Right forelimb (tissue), 1 donor: ENCODE measurements around the gene SERINC2.

Source experiments
- DNase-seq: peaks from one replicate; pipeline ENCODE4 v3.0.0-alpha.2; 2018

SERINC2 gene

DNA sequence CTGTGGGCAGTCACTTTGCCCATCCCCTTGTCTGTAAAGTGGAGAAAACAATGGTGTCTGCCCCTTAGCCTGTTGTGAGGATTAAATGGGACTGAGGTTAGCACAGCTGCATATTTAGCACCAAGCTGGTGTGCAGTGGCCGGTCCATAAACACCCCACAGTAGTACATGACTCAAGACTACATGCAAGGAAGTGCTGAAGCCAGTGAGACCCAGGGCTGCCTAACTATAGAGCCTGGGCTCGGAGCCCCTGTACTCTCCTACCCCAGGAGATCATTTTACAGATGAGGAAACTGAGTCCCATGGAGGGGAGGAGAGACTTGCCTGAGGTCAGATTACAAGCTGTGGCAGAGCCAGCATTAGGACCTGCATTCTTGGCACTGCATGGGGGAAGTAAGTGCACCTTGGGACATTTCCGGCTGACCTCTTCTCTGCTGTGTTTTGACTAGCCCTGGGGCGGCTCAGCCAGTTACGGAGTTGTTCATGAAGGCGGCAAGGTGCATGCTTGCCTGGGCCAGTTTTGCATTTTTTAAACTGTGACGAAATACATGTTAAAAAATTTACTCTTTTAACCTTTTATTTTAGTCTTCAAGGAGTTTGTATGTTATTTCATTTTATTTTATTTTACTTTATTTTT is 3.2 kb downstream of the SERINC2 start:
- DNase-seq: no peak

DNA sequence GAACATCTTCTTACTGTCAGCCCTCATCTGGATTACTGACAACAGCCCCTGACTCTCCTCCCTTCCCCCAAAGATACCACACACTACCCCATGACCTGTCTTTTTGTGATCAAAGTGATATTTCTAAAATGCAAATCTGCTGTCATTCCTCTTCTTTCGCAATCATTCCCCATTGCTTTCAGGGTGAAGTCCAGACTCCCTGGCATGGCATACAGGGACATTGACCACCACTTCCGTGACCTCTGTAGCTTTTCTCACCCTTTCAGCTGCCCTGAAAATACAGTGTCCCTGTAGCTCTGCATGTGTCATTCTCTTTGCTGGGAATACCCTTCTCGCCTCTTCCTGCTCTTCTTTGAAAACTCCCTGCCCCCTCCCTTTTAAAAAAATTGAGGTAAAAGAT is 4.1 kb downstream of the SERINC2 start:
- no peak for DNase-seq

DNA sequence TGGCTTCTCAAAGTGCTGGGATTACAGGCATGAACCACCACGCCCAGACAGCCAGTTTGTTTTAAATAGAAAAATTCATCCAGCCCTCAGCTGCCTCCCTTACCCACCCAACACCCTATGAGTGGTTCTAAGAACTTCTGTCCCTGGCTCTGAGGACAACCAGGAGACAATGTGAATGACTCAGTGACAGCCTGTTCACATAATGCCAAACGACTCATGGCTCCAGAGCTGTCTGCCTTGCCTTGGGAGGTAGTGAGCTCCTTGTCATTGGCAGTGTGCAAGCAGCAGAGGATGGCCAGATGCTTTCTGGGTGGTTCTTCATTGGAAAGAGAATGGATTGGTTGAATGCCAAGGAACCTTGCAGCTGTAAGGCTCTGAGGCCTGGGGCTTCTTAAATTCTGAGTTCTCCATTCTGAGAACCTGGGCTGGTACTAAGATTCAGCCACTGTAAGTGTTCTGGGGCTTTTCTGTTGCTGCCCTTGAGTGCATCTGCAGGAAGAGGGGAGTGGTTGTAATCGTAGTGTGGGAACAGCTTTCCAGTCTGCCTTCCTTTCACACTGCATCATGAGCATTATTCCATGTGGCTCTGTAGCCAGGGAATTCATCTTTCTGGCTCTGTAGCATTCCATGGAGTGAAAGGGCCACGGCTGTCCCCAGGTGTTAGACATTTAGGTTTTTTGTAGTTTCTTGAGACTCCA is 5.8 kb downstream of the SERINC2 start:
- DNase-seq: no peak

DNA sequence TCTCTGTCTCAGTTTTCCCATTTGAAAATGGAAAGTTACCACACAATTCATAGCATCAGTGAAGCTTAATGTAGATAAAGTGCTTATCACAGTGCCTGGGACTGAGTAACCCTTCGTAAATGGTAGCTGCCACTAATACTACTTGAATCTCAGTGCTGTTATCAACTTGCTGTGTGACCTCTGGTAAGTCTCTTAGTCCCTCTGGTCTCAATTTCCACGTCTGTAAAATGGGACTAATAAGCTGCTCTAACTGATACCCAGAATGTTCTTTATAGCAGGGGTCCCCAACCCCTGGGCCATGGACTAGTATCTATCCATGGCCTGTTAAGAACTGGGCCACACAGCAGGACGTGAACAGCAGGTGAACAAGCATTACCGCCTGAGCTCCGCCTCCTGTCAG is 7.7 kb downstream of the SERINC2 start:
- DNase-seq: no peak

DNA sequence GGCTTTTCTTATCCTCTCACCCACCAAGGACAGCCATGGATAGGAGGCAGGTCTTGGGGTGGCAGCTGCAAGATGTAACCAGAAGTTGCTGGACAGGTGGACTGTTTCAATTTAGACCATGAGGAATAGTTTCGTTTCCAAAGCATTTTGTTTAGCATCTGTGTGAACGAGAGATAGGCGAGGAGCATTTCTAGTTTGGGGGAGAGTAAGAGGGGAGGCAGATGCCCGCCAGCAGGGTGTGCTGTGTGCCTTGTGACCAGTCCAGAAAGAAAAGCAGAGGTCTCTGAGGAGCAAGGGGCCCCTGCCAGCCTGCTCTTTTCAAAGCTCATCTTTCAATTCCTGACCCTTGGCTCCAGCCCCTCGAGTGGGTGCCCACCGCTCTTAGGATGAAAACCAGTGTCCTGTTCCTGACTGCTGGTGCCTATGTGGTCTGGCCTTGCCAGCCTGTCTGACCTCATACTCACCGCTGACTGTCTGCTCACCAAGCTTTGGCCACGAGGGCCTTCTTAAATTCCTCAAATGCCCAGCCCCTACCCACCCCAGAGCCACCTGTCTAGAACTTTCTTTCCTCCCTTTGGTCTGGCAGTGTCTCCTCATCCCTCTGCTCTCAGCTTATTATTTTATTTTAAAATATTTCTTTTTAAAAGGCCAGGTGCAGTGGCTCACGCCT is 8.5 kb downstream of the SERINC2 start:
- DNase-seq: no peak

DNA sequence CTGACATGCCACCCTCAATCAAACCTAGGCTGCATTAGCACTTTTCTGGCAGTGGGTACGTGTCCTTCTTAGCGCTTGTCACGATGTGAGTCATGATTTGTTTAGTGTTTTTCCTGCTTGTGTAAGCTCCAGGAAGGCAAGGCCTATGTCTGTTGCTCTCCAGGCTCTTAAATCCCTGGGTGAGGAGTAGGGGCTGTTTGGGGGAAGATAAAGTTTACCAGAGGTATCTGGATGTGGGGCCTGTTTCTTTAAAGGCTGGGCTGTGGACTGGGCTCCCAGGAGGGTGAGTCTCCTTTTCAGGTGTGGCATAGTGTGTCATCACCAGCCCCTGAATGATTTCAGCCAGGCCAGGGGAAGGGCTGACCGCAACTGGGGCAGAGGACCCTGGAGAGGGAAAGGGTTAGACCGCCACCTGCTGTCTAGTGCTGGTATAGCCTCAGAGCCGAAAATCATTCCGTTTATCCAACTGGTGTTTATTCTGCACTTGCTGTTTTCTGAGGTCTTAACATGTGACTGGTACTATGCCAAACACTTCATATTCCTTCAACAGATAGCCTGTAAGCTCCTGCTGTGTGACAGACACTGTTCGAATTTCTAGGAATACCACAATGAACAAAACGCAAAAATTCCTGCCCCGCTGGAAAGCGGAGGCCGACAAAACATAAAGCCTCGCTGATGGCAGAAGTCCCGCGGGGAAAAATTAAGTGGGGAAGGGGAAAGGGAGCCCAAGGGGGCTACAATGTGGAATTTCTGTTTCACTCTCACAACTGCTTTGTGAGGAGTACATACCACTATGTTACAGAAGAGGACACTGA is 9.7 kb downstream of the SERINC2 start:
- DNase-seq: peak; percentile 85

DNA sequence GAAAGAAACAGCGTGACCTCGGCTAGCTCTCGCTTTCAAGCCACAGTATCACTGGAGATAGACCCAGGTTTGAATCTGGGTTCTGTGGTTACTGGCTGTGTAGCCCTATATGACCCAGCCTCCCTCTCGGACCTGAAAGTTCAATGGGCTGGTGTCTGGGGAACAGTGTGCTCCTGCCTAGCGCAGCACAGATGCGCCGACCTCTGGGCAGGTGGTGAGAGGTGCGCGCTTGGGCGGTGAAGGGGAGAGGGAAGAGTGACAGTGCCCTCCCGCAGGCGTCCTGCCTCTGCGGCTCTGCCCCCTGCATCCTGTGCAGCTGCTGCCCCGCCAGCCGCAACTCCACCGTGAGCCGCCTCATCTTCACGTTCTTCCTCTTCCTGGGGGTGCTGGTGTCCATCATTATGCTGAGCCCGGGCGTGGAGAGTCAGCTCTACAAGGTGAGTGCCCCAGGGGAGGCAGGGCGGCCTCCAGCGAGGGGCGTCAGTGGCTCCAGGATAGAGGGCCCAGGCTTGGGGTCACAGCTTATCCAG is 10.5 kb downstream of the SERINC2 start:
- DNase-seq: no peak

DNA sequence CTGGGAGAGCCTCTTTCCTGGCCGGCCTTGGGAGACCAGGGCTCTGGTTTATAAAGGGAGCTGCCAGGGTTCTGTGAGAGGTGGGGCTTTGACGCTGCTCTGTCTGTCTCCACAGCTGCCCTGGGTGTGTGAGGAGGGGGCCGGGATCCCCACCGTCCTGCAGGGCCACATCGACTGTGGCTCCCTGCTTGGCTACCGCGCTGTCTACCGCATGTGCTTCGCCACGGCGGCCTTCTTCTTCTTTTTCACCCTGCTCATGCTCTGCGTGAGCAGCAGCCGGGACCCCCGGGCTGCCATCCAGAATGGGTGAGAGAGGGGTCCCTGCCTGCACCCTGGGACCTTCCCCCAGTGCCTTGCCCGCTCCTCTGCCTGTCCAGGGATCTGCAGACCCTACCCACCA is 11.6 kb downstream of the SERINC2 start:
- no peak for DNase-seq

DNA sequence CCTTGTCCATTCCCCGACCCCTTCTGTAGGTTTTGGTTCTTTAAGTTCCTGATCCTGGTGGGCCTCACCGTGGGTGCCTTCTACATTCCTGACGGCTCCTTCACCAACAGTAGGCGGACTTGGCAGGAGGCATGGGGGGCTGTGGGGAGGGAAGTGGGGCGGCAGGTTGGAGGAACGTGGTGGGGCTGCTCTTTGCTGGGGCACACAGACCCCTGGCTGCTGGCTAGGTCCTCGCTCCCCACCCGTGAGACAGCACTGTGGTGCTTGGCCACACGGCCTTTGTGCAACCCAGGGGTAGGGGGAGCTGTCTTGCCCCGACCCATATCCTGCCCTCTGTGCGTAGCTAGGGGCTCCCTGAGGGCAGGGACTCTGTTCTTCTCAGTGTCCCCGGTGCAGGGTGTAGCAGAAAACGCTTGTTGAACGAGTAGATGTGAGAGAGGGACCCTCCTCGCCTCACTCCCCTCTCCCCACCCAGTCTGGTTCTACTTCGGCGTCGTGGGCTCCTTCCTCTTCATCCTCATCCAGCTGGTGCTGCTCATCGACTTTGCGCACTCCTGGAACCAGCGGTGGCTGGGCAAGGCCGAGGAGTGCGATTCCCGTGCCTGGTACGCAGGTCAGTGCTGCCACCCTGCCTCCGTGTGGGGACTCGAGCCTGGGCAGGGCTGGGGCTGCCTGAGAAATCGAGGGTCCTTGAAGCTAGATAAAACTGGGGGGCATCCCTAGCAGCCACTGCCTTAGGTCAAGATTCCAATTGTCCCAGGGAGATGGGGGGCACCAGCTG is 12.5 kb downstream of the SERINC2 start:
- DNase-seq: no peak

DNA sequence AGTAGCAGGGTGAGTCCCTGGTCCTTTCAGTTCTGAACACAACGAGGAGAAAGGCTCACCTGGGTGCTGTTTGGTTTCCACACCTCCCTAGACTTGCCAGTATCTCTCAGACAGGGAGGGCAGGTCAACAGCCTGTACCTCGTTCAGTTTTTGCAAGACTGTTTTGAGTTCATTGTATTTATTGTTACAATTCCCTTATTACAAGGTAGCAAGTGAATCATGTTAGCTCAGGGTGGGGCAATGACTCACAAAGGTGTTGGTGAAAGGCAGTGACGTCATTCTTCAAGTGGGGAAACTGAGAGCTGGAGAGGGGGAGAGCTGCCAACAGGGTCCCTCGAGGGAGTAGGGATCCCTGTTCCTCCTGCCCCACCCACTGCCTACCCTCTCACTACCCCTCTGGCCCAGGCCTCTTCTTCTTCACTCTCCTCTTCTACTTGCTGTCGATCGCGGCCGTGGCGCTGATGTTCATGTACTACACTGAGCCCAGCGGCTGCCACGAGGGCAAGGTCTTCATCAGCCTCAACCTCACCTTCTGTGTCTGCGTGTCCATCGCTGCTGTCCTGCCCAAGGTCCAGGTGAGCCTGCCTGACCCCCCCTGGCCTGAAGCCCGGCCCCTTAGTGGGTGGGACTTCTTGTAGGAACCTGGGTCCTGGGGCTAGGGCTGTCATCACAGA is 13.4 kb downstream of the SERINC2 start:
- DNase-seq: no peak

DNA sequence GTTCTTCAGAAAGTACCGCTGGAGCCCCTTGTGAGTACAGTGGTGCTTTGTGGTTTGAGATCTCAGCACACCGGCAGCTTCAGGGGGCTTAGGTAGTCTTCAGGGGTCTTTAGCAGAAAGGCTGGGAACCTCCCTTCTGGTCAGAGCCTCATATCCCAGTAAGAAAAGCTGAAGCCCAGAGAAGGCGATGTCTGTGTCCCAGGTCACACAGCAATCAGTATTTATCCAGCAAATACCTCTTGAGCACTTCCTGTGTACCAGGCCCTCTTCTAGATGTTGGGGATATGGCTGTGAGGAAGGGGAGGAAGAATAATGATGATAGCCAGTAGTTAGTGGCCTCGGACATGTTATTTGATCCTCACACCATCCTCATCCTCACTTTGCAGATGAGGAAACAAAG is 14.3 kb downstream of the SERINC2 start:
- DNase-seq: no peak

DNA sequence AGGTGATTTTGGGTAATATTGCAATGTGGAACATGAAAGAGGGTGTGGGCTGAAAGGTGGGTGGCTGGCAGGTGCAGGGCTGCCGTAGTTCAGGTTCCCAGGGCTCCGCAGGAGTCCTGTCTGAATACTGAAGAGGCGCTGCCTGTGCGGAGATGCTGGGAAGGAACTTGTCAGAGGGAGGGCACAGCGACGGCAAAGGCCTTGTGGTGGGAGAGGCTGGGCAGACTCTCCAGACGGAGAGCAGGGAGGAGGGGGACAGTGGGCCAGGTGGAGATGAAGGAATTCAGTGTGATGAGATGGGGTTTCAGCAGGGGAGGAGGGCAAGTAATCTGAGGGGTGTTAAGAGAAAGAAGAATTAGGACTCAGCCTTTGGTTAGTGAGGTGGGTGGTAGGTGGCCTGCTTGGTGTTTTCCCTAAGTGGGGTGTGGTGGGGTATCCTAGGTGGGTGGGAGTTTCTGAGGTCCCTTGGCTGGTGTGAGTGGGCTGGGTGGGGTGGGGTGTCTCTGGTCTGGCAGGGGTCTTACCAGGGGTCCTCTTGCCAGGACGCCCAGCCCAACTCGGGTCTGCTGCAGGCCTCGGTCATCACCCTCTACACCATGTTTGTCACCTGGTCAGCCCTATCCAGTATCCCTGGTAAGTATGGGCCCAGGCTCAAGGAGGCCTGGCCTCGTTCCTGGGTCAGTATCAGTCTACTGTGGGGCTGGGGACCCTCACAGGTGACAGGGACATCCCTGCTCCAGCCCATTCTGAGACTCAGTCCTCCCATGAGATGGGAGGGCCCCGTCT is 15.6 kb downstream of the SERINC2 start:
- DNase-seq: no peak

DNA sequence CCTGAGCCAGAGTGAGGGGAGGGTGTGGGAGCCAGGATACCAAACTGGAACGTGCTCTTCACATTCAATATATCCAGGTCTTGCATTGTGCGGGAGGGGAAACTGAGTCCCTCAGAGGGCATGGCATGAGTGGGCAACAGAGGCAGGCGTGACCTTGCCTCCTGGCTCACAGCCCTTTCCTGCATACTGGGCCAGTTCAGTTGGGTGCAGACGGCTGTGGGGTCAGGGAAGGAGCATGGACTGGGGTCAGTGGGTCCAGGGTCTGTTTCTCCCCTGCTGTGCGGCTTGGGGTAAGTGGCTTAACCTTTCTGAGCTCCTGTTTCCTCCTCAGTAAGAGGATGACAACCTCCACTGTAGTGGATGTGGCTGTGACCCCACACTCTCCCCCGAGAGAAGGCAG is 16.6 kb downstream of the SERINC2 start:
- DNase-seq: peak; percentile 0

DNA sequence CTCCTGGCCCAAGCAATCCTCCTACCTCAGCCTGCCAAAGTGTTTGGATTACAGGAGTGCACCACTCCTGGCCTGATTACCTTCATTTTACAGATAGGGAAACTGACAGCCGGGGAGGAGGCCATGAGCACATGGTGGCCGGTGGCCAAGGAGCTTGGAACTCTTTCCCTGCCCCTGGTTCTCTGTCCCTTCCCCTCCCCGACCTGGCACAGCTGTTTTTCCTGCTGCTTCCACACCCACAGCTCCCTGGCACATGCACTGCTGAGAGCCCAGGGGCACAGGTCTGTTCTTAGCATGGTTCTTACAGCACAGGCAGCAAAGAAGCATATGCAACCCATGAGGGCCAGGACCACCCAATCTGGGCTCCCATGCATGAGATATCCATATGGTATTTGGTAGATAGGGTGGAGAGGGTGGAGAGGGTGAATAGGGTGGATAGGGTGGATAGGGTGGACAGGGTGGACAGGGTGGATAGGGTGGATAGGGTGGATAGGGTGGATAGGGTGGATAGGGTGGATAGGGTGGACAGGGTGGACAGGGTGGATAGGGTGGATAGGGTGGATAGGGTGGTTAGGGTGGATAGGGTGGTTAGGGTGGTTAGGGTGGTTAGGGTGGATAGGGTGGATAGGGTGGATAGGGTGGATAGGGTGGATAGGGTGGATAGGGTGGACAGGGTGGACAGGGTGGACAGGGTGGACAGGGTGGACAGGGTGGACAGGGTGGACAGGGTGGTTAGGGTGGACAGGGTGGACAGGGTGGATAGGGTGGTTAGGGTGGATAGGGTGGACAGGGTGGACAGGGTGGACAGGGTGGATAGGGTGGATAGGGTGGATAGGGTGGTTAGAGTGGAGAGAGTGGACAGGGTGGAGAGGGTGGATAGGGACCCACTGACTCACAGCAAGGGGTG is 18.6 kb downstream of the SERINC2 start:
- peak; percentile 39 for DNase-seq

DNA sequence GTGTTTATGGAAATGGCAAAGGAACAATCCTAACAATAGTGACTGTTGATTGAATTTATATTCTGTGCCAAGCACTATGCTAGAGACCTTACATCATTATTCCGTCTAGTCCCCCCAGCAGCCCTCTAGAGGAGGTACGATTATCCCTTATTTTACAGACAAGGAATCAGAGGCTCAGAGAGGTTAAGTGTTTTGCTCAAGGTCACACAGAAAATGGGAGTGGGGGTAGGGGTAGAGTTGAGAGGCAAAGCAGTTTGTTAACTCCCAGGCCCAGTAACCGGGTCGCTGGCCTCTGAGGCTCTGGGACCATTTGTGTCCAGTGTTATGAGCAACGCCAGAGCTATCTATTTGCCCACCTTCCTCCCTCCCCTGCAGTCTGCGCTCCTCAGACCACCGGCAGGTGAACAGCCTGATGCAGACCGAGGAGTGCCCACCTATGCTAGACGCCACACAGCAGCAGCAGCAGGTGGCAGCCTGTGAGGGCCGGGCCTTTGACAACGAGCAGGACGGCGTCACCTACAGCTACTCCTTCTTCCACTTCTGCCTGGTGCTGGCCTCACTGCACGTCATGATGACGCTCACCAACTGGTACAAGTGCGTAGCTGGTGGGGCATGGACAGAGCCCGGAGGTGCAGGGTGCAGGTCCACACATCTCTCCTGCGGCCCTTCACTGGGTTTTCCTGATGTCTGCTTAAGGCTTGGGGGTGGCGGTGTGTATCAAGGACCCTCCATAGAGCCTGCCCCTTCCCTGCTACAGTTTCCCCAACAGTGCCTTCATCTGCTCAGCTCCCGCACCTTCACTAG is 19.8 kb downstream of the SERINC2 start:
- DNase-seq: peak; percentile 40

DNA sequence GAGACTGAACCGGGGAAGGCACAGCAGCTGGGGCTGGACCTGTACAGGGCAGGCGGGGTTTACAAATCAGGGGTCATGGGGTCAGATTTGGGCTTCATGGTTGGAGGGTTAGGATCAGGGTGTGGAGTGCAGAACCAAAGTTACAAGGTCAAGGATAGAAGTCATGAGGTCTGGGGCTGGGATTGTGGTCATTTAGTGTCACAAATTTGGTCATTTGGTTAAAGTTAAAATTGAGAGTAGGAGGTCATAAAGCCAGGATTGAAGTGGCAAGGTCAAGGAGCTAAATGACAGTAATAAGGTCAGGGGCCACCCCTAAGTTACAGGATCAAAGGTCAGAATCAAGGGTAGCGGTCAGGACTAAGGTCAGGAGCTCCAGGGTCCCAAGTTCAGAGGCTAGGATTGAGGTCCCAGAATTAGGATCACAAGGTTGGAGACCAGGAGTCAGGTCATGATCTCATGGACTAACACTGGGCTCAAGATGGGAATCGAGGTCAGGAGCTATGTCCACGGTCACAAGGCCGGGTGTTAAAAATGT is 20.4 kb downstream of the SERINC2 start:
- no peak for DNase-seq

DNA sequence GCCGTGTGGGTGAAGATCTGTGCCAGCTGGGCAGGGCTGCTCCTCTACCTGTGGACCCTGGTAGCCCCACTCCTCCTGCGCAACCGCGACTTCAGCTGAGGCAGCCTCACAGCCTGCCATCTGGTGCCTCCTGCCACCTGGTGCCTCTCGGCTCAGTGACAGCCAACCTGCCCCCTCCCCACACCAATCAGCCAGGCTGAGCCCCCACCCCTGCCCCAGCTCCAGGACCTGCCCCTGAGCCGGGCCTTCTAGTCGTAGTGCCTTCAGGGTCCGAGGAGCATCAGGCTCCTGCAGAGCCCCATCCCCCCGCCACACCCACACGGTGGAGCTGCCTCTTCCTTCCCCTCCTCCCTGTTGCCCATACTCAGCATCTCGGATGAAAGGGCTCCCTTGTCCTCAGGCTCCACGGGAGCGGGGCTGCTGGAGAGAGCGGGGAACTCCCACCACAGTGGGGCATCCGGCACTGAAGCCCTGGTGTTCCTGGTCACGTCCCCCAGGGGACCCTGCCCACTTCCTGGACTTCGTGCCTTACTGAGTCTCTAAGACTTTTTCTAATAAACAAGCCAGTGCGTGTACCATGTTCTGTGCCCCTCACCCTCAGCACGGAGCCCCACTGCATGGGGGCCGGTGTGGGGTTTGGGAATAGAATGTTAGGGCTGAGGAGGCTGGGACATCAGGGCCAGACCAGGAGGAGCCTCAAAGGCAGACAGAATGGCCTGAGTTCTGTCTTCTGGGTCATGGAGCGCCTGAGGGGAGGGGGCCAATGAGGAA is 21.3 kb downstream of the SERINC2 start:
- DNase-seq: peak; percentile 43

DNA sequence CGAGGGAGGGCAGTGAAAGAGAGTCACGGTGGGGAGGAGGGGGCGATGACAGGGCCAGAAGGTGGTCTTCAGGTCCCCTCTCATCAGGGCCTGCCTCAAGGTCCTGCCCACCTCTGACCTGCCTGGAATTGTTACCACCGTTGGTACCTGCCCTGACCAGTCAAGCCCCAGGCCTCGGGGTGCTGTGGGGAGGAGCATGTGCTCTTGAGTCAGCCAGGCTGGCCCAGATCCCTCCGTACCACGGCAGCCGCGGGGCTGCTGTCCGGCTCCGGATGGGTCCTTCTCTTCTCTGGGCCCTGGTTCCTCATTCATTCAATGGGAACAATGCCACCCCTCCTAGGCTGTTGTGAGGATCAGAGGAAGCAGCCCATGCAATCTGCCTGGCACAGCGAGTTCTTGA is 22.0 kb downstream of the SERINC2 start:
- peak; percentile 41 for DNase-seq
